Smooth muscle cell of the brain vasculature (primary cell): ENCODE data around the gene RFLNA.
"Not testable (repeated sequence)": the region's sequence is repeated elsewhere in the genome, so short reads cannot be mapped to it uniquely, and the experiment has no call there.

Experiments
- DNase-seq: peaks from one replicate; pipeline ENCODE4 v3.0.0-alpha.2; 2012; ENCODE audit warnings: low read depth, low spot score

Gene RFLNA

DNA sequence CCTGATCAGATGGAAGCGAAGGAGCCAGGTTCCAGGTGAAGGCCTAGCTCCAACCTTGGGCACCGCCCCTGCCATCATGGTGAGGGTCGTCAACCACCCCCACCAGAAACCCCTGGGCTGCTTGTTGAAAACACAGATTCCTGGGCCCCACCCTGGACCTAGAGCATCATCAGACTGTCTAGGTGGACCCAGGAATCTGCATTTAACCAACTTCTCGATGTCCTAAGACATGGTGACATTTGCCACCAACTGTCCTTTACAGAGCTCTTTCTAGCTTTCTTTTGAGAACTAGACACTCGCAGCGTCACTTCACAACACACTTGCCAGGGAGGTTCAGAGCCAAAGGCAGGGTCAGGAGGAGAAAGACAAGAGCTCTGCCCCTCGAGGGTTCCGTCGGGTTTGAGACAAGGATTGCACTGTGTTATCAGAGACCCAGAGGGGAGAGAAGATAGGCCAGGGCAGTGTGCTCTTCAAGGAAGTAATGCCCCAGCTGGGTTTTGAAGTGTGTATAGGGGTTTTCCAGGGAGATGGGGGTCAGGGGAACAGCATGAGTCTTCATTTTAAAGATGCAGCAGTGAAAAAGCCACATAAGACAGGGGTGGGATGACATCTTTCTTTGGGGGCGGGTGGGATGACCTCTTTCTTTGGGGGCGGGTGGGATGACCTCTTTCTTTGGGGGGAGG, 24.6 kb downstream of the RFLNA start:
- DNase-seq: no peak

DNA sequence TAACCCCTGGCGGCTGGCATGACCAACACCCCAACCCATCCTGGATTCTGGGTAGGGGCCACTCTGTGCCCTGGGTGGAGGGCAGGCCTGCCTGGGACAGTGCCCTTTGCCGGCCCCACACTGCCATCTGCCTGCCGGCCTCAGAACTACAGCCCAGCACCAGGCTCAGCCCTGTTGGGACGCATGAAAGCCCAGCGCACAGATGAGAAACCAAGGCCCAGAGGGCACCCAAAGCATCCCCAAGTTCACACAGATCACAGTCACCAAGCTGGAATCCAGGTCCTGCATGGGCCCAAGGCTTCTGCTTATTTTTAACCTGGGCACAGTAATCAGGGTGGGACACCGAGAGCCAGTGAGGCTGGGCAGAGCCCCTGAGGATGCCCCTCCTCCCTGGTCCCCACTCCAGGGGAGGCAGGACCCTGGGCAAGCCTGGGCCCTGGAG, 26.2 kb downstream of the RFLNA start:
- peak; percentile 13 for DNase-seq

DNA sequence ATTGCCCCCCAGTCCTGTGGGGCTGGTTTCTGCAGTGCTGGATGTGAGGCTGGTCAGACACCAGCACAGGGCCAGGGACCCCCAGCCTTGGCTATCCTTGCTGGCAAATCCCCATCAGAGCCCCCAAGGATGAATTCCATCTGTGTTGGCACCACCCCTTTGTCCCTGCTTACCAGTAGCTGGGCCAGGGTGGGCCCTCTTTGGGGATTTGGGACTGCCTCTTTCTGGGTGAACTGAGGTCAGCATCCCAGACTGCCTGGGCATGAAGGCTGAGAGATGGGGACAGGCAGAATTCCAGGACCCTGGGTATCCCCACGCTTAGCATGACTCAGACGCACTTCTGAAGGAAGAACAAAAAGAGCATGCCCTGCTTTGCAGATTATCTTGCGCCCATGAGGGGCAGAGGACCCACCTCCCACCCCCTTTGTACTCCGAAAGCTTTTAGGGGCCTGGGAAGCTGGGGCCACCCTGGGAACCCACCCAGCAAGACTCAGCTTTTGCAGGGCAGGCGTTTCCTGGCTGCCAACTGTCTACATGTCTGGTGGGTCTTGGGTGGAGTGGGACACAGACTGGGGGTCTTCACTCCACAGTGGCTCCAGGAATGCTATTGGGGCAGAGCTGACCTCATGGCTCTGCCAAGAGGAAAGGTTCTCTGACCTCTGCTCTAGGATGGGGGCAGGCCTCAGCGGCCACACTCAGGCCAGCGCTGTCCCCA, 26.8 kb downstream of the RFLNA start:
- no peak for DNase-seq

DNA sequence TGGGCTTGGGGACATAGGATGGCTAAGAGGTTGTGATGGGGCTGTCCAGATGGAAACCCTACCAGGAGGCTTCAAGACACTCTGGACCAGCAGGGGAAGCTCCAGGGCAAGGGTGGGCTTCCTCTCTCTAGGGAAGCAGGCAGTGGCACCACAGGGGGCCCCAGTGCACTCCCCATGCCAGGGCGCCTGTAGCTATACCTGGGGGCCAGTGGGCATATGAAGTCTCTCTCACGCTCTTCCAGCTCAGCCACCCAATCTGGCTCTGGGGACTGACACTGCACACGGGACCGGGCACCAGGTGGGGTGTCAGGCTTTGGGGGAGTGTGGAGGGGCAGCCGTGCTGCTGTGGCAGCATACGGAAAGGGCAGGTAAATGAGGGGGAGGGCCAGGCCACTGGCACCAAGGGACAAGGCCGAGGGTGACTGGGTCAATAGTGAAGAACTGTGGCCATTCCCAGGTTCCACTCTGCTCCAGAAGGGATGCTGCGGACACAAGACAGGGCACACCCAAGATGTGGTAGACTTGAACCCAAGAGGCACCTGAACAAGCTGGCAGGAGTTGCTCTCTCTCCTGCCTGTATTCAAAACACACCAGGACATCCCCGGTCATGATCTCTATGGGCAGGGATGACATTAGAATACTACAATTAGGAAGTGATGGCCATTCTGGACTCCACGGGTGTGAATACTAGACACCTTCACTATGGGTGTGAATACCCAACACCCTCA, 27.5 kb downstream of the RFLNA start:
- DNase-seq: no peak

DNA sequence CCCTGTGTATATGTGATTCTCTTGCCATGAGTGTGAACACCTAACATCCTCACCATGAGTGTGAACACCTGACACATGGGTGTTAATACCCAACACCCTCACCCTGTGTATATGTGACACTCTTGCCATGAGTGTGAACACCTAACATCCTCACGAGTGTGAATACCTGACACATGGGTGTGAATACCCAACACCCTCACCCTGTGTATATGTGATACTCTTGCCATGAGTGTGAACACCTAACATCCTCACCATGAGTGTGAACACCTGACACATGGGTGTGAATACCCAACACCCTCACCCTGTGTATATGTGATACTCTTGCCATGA, 28.1 kb downstream of the RFLNA start:
- DNase-seq: not testable (repeated sequence)

DNA sequence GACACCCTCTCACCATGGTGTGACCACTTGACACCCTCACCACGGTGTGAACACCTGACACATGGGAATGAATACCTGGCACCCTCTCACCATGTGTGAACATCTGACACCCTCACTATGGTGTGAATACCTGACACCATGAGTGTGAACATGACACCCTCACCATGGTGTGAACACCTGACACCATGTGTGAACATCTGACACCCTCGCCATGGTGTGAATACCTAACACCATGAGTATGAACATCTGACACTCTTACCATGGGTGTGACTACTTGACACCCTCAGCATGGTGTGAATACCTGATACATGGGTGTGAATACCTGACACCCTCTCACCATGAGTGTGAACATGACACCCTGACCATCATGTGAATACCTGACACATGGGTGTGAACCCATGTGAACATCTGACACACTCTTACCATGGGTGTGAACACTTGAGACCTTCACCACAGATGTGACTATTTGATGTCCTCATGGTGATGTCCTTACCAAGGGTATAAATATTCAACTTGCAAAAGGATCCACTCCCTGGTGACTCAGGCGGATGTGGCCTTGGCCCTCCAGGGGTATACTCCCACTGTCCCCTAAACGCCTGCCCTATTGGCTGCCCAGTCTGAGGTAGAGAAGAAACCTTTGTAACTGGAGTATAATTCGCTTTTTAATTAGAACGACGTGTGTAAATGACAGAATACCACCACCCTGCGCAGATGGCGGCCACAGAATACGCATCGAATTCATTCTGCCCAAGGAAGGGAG, 29.1 kb downstream of the RFLNA start:
- DNase-seq: no peak

DNA sequence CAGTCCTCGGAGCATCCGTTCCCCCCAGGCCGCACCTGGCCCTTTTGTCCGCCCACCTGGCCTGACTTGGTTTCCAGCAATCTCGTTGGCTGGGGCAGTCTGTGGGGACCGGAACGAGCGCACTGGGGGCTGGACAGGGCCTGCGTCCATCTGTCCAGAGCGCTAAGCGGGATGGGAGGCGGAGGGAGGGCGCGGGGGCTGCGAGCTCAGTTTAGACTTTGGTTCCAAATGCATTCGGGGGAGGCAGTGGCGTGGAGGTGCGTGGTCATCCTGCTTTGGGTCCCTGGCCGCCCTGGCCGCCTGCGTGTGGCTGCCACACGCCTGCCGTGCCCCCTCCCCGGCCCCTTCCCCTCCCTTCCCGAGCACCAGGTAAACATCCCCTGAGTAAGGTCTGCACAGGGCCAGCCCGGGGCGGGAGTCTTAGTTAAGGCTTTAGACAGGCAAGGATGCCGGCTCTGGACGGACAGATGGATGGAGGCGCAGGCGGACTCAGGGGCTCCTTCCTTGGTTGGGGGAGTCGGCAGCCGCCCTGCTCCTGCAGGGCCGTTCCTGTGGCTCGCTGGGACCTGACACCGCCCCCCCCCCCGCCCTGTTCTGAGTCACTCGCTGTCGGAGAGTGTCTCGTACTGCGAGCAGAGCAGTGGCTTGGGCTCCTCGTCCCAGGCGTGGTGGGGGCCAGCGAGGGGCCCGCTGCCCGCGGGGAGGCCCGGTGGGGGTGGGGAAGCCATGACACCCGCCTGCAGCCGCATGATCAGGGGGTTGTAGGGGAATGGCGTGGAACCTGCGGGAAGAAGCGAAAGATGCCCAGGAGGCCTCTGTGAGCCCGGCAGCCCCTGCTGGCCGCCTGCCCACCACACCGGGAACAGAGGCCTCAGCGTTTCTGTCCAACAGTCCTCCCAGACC, 30.2 kb downstream of the RFLNA start:
- no peak for DNase-seq

DNA sequence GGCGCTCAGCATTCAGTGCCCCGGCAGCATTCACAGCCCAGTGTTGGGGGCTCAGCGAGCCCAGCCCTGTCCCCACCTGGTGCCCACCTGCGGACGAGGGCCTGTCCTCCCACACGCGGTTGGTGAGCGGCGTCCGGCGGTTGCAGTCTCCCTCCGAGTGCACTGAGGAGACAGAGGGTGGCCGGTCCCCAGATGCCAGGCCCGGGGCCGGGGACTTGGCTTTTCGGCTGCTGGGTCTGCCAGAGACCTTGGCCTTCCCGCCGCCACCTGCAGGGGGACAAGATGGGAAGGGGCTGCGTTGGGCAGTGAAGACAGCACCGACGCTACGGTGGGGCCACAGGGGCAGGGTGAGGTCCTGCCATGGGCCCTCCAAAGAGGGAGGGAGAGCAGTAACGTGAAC, 31.2 kb downstream of the RFLNA start:
- DNase-seq: no peak

DNA sequence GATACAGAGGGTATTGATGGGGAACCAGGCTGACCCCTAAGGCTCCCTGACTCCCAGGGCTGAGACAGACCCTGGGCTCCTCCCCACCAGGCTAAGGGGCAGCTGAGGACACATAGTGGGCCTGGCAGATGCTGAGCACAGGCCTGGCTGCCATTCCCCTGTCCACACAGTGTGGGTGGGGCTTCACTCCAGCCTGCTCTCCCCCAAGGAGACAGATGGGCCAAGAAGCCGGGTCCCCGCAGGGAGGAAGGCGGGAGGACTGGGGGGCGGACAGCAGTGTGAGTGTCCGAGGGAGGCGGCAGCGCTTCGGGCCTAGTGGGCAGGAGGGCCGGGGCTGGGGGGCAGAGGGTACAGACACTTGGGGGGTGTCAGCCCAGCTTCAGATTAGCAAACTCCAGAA, 32.0 kb downstream of the RFLNA start:
- no peak for DNase-seq

DNA sequence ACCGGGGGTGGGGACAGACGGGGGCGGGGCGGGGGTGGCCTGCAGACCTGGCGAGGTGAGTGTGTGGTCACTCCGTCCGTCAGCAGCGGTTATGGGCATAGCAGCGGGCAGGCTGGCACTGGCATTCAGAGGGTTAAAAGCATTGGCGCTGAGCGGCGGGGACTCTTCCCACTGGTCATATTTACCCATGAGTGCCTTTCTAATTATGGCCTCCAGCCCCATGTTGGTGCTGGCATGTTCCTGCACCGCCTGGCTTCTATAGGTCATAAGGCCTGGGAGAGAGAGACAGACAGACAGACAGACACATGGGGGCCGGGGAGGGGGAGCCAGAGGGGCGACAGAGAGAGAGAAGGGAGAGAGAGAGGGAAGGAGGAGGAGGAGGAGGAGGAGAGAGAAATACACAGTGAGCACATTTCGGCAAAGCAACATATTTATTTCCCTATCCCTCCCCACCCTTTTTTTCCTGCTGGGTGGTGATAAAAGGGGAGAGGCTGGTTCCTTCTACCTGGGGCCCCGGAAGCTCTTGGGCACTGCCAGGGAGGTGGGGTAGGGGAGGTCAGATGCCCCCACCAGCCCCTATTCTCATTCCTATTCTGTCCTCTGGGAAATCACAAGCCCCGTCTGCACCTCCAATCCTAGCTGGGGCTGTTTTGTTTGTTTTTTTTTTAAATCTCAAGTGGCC, 32.6 kb downstream of the RFLNA start:
- DNase-seq: no peak

DNA sequence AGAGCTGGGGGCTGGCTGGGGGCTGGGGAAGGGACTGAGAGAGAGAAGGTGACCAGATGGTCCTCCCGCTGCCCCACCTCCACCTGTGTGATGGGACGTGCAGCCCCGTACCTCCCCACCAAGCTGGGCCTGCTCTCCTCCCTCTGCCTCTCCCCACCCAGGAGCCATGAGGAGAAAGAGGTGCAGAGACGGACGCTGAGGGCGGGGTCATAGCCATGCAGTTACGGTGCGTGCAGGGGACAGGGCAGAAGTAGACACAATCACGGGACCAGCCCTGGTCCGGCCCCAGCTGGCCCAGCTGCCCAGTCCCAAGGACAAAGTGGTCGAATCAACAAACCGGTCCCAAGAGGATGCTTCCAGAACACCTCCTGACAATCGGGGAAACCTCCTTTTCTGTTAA, 33.2 kb downstream of the RFLNA start:
- no peak for DNase-seq

DNA sequence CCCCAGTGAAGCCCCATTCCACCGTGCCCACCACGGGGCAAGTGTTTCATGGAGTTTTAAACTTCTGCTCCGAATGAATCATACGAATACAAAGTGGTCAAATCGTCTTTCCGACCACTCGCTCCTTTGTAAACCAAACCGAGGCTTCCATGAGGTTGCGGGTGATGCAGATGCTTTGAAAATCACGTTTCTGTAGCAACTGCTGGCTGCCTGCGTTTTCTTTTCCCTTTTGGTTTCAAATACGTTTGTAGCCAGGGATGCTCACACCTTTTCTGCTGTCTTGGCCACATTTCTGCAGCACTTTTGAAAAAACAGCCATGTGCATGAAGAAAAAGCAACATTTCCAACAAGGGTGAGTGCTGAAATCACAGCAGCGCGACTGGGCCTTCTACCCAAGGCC, 33.7 kb downstream of the RFLNA start:
- DNase-seq: no peak

DNA sequence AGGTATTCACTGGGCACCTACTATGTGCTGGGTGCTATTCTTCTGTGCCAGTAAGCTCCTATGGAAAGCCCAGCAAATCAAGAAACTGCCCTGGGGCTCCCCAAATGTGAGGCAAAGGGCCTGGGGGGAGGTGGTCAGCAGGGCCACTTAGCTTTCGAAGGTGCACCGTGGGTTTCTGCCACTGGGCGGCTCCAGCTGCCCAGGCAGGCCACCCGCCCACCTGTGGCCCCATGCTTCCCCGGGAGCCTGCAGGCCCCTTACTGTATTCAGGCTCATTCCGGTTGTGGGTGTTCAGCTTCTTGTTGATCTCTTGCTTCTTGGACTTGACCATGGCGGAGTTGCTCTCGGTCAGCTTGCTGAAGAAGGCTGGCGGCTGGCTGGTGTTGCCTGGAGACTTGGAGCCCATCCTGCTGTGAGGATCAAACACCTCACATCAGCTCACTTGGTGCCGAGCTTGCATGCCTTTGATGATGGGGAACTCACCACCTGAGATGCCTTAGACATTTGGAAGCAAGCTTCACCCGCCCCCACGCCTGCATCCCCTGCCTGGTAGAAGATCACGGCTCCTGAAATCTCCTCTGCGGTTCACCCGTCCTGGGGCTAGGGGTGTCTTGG, 37.3 kb downstream of the RFLNA start:
- DNase-seq: no peak

DNA sequence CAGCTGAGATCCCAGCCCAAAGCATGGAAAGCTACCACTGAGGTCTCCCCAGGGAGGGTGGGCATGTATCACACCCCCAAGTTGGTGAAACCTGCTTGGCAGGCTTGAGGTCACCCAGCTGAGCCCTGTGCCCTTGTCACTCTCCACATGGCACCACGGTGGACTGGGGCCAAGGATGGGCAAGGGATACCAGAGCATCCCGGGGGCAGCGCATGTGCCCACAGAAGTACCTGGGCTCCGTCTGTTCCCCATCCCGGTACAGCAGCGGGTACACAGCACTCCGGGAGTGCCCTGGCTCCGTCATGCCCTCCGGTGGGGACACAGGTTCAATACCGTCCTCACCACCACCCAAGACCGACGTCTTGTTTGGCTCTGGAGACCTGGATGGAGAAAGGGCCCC, 38.0 kb downstream of the RFLNA start:
- no peak for DNase-seq

DNA sequence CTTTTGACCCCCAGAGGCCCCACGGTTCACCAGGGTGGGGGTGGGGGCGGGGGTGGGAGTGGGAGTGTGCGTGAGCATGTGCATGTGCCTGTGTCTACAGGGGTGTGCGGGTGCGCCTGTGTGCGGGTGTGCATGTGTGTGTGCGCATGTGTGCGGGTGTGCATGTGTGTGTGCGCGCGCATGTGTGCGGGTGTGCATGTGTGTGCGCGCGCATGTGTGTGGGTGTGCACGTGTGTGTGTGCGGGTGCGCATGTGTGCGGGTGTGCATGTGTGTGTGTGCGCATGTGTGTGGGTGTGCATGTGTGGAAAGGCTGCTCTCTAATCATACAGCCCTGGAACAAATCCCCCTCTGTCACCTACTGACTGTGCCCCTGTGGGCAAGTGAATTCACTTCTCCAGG, 38.8 kb downstream of the RFLNA start:
- no peak for DNase-seq

DNA sequence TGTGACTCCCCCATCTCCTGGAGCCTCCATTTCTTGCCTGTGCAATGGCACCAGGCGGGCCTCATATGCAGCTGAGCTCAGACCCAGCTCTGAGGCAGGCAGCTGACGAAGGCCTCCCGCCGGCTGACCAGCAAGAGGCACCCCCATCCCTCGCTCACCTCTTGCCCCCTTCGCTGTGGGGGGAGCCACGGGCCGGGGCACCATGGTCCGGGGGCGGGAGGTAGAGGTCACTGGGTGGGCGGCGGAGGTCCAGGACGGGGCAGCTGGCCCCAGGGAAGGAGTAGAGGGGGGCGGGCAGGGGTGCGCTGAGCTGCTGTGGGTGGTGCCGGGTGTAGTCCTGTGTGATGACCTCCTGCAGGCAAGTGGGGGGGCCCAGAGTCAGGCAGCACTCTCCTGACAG, 39.4 kb downstream of the RFLNA start:
- DNase-seq: no peak

DNA sequence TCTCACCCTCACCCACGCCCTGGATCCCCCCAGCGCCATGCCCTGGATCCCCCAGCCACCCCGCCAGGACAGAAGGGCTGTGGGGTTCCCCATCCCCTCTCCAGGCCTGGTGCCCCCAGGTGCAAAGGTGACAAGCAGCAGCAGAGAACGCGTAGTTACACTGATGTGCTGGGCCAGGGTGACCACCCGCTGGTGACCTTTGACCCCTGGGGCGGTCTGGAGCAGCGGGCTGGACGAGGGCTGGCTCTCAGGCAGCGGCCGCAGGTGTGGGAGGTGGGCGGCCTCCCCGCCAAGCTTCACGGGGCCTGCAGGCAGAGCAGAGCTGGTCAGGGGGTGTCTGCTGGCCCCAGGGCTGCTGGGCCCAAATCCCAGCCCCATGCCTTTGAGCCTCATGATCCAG, 40.1 kb downstream of the RFLNA start:
- DNase-seq: no peak

DNA sequence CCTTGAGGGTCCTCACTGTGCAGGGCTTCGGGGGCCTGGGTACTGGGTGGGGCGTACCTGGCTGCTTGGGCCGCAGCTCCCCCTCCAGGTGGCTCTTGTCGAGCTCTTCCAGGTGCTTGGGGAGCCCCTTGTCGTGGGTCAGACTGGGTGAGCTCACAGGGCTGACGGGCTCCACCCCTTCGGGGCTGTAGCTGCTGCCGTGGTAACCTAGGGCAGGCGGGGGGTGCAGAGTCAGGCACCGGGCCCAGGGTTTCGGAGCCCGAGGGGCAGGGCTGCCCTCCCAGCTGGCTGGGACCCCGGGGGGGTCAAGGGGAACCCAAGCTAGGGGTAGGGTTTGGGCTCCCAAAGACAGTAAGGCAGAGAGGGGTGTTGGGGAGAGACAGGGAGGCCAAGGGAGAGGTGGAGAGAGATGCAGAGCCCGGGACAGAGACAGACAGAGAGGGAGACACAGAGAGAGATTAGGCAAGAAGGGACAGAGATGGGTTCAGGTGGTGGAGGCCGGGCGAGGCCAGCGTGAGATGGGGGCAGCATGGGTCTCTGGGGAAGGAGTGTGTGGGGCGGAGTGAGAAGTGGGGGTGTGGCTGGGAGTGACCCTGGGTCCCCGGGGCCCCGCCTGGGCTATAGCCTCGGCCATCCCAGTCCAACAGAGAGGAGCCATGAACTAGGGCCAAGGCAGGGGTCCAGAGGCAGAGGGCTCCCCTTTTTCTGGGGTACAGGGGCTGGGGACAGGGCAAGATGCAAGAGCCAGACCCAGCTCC, 40.7 kb downstream of the RFLNA start:
- no peak for DNase-seq

DNA sequence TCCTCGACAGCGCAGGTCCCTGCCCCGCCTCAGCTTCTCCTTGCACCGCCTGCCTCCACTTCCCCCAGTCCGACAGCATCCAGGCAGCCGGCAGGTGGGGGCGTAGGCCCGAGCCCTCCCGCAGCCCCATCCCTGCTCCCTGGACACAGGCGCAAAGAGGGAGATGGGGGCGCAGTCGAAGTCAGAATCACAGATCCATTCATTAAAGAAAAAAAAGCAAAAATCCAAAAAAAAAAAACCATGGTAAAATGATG, 41.2 kb downstream of the RFLNA start:
- DNase-seq: no peak
